Adrenal gland (tissue), 5 donors: ENCODE results near the gene MON1B.

Experiments used
- POLR2A ChIP-seq, 2 donors: fragments of 450-650 bp; IDR thresholded peaks; one replicate each; pipeline ENCODE4 v1.6.1; 2017; ENCODE audit warnings: antibody characterized with exemption in 2 of 2, mild to moderate bottlenecking in 2 of 2, moderate library complexity in 1 of 2
- TF ChIP-seq, protein P1 (sequence below), 6 experiments: fragments of 450-650 bp in 4 of 6; fragments of 200-600 bp in 2 of 6; sonication (generic) in 1 of 6; IDR thresholded peaks; 1 replicate in 5 of 6; 2 replicates in 1 of 6; pipeline versions ENCODE4 v1.5.1 to v1.8.0; 2016 to 2021; ENCODE audit warnings: antibody characterized with exemption in 6 of 6, mild to moderate bottlenecking in 2 of 6, moderate library complexity in 1 of 6
- donor health status: DM: no; HTN: no; CAD: no.

DNA sequence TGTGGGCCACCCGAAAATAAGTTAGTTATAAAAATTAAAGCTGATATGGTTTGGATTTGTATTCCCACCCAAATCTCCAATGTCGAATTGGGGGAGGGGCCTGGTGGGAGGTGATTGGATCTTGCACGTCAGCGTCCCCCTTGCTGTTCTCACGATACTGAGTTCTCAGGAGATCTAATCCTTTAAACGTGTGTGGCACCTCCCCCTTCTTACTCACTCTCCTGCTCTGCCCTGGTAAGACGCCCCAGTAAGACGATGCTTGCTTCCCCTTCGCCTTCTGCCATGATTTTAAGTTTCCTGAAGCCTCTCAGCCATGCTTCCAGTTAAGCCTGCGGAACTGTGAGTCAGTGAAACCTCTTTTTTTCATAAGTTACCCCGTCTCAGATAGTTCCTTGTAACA is 43.6 kb downstream of the MON1B start:
- TF ChIP-seq, protein P1, sequence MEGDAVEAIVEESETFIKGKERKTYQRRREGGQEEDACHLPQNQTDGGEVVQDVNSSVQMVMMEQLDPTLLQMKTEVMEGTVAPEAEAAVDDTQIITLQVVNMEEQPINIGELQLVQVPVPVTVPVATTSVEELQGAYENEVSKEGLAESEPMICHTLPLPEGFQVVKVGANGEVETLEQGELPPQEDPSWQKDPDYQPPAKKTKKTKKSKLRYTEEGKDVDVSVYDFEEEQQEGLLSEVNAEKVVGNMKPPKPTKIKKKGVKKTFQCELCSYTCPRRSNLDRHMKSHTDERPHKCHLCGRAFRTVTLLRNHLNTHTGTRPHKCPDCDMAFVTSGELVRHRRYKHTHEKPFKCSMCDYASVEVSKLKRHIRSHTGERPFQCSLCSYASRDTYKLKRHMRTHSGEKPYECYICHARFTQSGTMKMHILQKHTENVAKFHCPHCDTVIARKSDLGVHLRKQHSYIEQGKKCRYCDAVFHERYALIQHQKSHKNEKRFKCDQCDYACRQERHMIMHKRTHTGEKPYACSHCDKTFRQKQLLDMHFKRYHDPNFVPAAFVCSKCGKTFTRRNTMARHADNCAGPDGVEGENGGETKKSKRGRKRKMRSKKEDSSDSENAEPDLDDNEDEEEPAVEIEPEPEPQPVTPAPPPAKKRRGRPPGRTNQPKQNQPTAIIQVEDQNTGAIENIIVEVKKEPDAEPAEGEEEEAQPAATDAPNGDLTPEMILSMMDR (IDR thresholded peaks at IDR 0.05) = no peak
- TF ChIP-seq POLR2A (IDR thresholded peaks at IDR 0.05) = no peak
